Loucy (cell line): ENCODE data around the gene TXN.

ENCODE experiments used
- H2AFZ ChIP-seq: fragments of 200-600 bp; sonication (generic); 2 replicates; pipeline ENCODE4 v1.6.0; 2016; ENCODE audit warnings: antibody characterized with exemption, mild to moderate bottlenecking, low read length, moderate library complexity
- H3F3A ChIP-seq: fragments of 200-600 bp; 2 replicates; pipeline ENCODE4 v1.6.0; 2016; ENCODE audit warnings: antibody characterized with exemption, low read depth, mild to moderate bottlenecking
- H3K27me3 ChIP-seq: fragments of 200-600 bp; sonication (generic); 2 replicates; pipeline ENCODE4 v1.6.1; 2014; ENCODE audit warnings: low read length, mild to moderate bottlenecking; ENCODE audit not compliant: insufficient read depth, poor library complexity, severe bottlenecking
- H3K36me3 ChIP-seq: fragments of 200-600 bp; sonication (generic); 2 replicates; pipeline ENCODE4 v1.6.1; 2016; ENCODE audit warnings: low read length; ENCODE audit not compliant: insufficient read depth
- H3K4me1 ChIP-seq: fragments of 200-600 bp; sonication (generic); 2 replicates; pipeline ENCODE4 v1.5.1; 2014; ENCODE audit warnings: low read length, mild to moderate bottlenecking; ENCODE audit not compliant: insufficient read depth, poor library complexity, severe bottlenecking
- H3K4me2 ChIP-seq: fragments of 200-600 bp; sonication (generic); 2 replicates; pipeline ENCODE4 v1.6.0; 2014; ENCODE audit warnings: antibody characterized with exemption, low read length, low read depth, mild to moderate bottlenecking; ENCODE audit not compliant: poor library complexity, severe bottlenecking
- H3K4me3 ChIP-seq: fragments of 200-600 bp; sonication (generic); 2 replicates; pipeline ENCODE4 v1.5.1; 2014; ENCODE audit warnings: low read length, mild to moderate bottlenecking, mixed read lengths; ENCODE audit not compliant: poor library complexity, severe bottlenecking
- H3K79me2 ChIP-seq: fragments of 200-600 bp; sonication (generic); 2 replicates; pipeline ENCODE4 v1.6.1; 2014; ENCODE audit warnings: low read length; ENCODE audit not compliant: insufficient read depth
- H3K9ac ChIP-seq: fragments of 200-600 bp; sonication (generic); 2 replicates; pipeline ENCODE4 v1.6.0; 2014; ENCODE audit warnings: mild to moderate bottlenecking, low read depth, low read length, moderate library complexity; ENCODE audit not compliant: poor library complexity, severe bottlenecking
- H3K9me2 ChIP-seq: fragments of 200-600 bp; sonication (generic); replicated peaks from 2 replicates; pipeline ENCODE4 v1.6.1; 2016; ENCODE audit warnings: low read depth, low read length, mixed read lengths
- H3K9me3 ChIP-seq: fragments of 200-600 bp; sonication (generic); 2 replicates; pipeline ENCODE4 v1.6.1; 2014; ENCODE audit warnings: mild to moderate bottlenecking, antibody characterized with exemption, low read length, low read depth; ENCODE audit not compliant: insufficient read depth
- H4K20me1 ChIP-seq: fragments of 200-600 bp; sonication (generic); 2 replicates; pipeline ENCODE4 v1.6.0; 2014; ENCODE audit warnings: antibody characterized with exemption, low read length, mild to moderate bottlenecking; ENCODE audit not compliant: insufficient read depth, poor library complexity, severe bottlenecking
- EZH2phosphoT487 ChIP-seq: fragments of 200-600 bp; IDR thresholded peaks from 2 replicates; pipeline ENCODE4 v1.6.1; 2018; ENCODE audit warnings: antibody characterized with exemption, mild to moderate bottlenecking, moderate library complexity, borderline replicate concordance
- TF ChIP-seq, protein P1 (sequence below): fragments of 200-600 bp; sonication (generic); conservative IDR thresholded peaks from 2 replicates; pipeline ENCODE4 v1.5.1; 2014; ENCODE audit warnings: mild to moderate bottlenecking, antibody characterized with exemption, low read length

Gene TXN

DNA sequence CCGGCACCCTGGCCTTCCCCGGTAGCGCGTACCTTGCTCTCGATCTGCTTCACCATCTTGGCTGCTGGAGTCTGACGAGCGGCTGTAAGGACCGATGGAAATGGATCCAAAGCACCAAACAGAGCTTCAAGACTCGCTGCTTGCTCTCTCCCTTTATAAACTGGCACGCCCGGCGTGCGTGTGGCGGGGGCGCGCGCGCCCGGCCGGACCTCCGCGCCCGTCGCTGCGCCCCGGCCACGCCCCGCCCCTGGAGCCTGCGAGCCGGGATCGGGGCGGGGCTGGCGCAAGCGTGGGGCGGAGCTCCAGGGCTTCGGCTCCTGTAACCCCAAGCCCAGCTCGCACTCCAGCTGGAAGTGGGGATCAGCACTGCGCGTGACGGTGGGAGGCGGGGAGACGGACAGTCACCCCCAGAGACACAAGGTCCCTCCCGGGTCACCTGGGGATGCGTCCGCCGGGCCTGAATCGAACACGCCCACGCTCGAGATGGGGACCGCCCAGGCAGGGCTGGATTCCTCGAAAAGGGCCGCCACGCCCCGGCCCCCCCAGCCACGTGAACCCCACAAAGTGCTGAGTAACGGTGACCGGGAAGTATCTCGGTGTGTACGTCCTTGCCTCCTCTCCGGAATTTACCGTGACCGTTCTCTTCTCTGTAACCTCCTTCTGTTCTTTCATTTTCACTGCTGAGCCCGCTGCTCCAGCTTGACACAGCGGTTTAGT, at the start of gene TXN:
Gene TXN (minus strand): TSS at position 128 of the 717 bp plus-strand sequence. CDS start 72 bp downstream, at position 56.
- Histone ChIP-seq H3K4me3 (peak within 1 kb of the TSS; percentile 83), H3K79me2 (peaks cover 48% of the 10 kb centered on the region), H2AFZ (peak within 1 kb of the TSS; percentile 93), H3K9me3 (no peaks in the 10 kb centered on the region), H3K4me2 (peak within 1 kb of the TSS; percentile 96), H3K4me1 (peaks cover 42% of the 10 kb centered on the region), H3K36me3 (no peaks in the 10 kb centered on the region), H3K27me3 (peaks cover 4% of the 10 kb centered on the region), H4K20me1 (peaks cover 45% of the 10 kb centered on the region), H3K9me2 (no peaks in the 10 kb centered on the region), H3F3A (no peaks in the 10 kb centered on the region), H3K9ac (peak within 1 kb of the TSS; percentile 85)
- TF ChIP-seq, protein P1, sequence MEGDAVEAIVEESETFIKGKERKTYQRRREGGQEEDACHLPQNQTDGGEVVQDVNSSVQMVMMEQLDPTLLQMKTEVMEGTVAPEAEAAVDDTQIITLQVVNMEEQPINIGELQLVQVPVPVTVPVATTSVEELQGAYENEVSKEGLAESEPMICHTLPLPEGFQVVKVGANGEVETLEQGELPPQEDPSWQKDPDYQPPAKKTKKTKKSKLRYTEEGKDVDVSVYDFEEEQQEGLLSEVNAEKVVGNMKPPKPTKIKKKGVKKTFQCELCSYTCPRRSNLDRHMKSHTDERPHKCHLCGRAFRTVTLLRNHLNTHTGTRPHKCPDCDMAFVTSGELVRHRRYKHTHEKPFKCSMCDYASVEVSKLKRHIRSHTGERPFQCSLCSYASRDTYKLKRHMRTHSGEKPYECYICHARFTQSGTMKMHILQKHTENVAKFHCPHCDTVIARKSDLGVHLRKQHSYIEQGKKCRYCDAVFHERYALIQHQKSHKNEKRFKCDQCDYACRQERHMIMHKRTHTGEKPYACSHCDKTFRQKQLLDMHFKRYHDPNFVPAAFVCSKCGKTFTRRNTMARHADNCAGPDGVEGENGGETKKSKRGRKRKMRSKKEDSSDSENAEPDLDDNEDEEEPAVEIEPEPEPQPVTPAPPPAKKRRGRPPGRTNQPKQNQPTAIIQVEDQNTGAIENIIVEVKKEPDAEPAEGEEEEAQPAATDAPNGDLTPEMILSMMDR, result no peak
- no peak for TF ChIP-seq EZH2phosphoT487

DNA sequence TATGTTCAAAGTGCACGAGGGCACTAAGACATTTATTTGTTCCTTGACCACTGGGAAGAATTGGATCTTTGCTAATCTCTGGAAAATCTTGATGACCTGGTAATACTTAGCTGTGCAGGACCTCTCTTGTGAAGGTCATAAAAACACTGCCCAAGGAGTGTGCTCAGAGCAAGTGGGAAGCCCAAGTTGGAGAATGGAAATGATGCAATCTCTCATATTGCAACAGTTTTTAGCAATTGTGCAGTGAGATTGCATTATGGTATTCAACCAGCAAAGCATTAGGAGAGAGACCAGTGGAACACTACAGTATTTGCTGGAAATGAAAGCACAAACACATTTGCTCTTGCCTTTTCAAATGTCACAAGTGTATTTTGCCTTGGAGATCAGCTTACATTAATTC, 46.8 kb upstream of the TXN start:
- H3K9me2 ChIP-seq, result no peaks in the 10 kb centered on the region
- no peak overlapping the region for H3K9ac ChIP-seq
- no peaks in the 10 kb centered on the region for H3K27me3 ChIP-seq
- H3K36me3 ChIP-seq, result no peaks in the 10 kb centered on the region
- no peak overlapping the region for H2AFZ ChIP-seq
- no peak overlapping the region for H3K4me3 ChIP-seq
- no peaks in the 10 kb centered on the region for H3K4me1 ChIP-seq
- no peaks in the 10 kb centered on the region for H3K79me2 ChIP-seq
- no peaks in the 10 kb centered on the region for H3F3A ChIP-seq
- TF ChIP-seq EZH2phosphoT487, result no peak
- TF ChIP-seq, protein P1, result no peak
- H3K9me3 ChIP-seq, result no peaks in the 10 kb centered on the region
- H4K20me1 ChIP-seq, result no peaks in the 10 kb centered on the region
- H3K4me2 ChIP-seq, result no peak overlapping the region

DNA sequence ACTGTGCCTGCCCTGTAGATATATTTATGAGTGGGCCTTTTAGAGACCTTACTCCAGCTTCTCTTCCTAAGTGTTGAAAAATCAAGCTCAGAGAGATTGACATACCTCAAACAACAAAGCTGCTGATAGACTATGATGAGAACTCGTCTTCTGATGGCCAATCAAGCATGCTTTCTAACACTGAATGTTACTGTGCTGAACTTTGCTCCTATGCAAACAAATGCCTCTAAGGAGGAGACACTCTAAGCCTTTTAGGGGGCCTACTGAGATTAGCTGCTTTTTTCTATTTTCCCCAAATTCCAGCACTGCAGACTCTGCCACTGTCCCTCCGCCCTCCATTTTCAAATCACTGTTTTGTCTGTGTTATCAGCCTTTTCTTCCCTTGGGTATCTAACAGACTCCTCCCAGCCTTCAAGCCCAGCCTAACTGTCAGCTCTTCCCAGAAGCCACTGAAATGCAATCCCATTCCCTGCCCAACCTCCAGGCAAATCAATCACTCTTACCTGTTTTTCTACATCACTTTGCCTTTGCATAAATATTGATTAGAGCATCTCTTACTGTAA, 41.8 kb upstream of the TXN start:
- no peaks in the 10 kb centered on the region for H3K9me2 ChIP-seq
- no peak overlapping the region for H2AFZ ChIP-seq
- no peak overlapping the region for H3K4me2 ChIP-seq
- H3K4me1 ChIP-seq, result no peaks in the 10 kb centered on the region
- TF ChIP-seq, protein P1, result no peak
- TF ChIP-seq EZH2phosphoT487, result no peak
- H4K20me1 ChIP-seq, result no peaks in the 10 kb centered on the region
- no peaks in the 10 kb centered on the region for H3K9me3 ChIP-seq
- no peaks in the 10 kb centered on the region for H3K79me2 ChIP-seq
- H3K4me3 ChIP-seq, result no peak overlapping the region
- H3F3A ChIP-seq, result no peaks in the 10 kb centered on the region
- no peaks in the 10 kb centered on the region for H3K36me3 ChIP-seq
- no peak overlapping the region for H3K9ac ChIP-seq
- no peaks in the 10 kb centered on the region for H3K27me3 ChIP-seq
